ENCODE data around the gene CRY2.

The CRY2 gene

DNA sequence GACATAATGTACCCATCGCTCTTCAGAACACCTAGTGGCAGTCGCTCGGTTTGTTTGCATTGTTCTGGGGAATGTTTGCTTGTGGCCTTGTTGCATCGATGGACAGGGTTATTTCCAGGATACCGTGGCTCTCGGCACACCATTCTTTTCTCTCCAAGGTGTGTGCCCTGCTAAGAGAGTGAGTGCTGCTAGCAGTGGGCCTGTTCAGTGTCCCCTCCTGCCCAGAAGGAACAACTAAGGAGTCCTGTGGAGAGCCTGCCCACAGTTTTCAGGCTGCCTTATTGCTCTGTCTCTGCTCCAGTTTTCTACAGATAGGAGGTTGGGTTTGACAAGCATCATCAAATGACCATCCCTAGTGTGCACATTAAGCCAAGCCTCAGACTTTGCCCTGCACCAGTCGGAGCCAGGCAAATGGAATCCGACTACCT, 1.4 kb downstream of the CRY2 start:
- no peak for DNase-seq

- no peak for DNase-seq
Measured at GRCh38 chr11:45850446-45850845, 3.2 kb downstream of the CRY2 start.

DNA sequence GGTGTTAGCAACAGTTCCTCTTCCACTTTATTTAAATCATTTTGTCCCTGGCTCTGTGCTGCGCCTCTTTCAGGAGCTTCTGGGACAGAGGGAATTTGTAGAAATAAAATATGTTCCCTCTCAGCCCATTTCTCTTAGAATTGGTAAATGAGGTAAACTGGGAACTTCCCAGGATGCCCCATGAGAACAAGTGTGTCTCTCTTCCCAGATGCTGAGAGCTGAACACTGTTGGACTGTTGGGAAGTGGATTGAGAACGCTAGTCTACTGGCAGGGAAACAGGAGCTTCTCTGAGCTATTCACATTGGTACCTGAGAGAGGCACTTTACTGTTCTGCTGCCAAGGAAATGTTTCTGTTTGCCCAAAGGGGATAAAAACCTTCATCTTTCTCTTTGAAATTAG, 4.0 kb downstream of the CRY2 start:
- no peak for DNase-seq

GRCh38 chr11:45852018-45852711, 4.9 kb downstream of the CRY2 start:
- DNase-seq, result no peak

- no peak for DNase-seq
Measured at GRCh38 chr11:45852712-45853101, 5.4 kb downstream of the CRY2 start.

DNA sequence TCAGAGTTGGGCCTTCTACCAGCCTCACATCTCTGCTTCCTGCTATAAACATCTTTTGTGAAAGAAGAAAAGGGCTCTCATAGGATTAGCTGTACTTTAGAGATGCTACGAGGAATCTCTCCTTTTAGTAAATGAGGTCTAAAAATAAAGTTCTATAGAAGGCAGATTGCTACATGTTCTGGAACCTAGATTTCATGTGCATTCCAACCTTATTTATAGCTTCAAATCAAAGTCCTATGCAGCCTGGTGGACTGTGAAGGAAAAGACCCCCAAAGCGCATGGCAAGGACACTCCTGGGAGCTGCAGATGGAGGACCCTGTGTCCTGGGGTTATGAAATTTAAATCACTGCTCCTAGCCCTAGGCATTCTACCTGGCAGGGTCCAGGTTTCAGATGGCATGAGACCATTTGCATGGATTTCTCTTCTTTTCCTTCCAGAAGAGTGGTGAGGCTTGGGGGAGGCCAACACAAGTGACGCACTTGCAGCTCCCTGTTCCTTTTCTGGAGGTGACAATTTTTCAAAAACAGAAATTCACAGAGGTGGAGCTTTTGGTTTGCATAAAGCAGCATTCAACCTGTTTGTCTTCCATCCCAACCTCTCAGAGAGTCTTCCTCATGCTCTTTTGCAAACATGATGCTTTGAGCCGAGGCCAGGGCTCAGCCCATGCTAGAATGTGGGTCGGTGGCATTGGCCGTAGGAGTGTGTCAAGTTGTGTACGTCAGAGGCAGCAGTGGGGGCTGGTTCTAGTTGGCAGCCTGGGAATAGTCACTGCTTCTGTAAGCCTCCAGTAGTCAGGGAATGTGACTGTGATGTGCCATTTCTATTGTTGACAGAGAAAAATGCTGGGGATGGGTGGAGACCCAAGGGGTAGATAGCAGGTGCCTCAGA, 6.3 kb downstream of the CRY2 start:
- DNase-seq, result no peak

- DNase-seq, result no peak
Measured at GRCh38 chr11:45855308-45855707, 8.0 kb downstream of the CRY2 start.

GRCh38 chr11:45856044-45856468, 8.8 kb downstream of the CRY2 start:
- no peak for DNase-seq

DNA sequence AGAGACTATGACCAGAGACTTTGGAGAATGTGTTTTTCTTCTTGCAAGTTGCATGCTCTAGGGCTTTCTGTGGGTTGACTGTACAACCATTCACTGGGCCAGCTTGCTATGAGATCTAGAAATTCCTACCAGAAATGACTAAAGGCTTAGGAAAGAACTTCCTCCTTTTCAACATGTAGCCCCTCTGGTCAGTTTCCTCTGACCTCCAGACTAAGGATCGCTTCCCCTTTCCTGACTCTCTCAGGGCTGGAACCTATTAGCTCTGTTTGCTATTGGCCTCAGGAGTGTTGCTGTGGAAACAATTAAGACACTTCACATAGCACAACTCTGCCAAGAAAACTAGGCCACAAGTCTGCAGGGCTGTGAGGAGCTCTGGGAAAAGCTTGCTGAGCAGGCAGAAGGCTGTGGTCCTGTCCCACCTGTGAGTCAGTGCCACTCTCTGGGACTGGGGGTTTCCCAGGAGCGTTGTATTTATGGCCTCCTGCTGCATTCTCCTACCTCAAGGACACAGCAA, 10.7 kb downstream of the CRY2 start:
- DNase-seq, result no peak

DNA sequence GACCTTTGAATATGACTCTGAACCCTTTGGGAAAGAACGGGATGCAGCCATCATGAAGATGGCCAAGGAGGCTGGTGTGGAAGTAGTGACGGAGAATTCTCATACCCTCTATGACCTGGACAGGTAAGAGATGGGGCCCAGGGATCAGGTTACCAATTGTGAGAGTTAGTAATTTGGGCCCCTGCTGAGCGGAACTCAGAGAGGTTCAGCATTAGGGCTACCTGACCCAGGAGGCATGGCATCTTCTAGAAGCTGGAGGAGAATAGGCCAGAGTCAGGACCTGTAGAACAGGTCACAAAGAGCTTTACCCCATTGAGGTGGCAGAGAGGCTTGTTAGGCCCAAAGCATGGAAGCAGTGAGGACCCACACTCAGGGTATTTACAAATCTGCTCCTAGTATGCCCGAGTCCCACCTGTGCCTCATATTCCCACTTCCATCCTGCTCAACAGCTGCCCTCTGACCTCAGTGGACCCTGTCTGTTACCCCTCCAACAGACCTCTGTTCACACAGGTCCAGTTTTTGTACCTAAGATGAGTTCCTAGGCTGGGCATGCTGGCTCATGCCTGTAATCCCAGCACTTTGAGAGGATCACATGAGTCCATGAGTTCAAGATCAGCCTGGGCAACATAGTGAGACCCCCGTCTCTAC, 11.6 kb downstream of the CRY2 start:
- DNase-seq, result no peak

GRCh38 chr11:45859661-45860140, 12.4 kb downstream of the CRY2 start:
- no peak for DNase-seq

DNA sequence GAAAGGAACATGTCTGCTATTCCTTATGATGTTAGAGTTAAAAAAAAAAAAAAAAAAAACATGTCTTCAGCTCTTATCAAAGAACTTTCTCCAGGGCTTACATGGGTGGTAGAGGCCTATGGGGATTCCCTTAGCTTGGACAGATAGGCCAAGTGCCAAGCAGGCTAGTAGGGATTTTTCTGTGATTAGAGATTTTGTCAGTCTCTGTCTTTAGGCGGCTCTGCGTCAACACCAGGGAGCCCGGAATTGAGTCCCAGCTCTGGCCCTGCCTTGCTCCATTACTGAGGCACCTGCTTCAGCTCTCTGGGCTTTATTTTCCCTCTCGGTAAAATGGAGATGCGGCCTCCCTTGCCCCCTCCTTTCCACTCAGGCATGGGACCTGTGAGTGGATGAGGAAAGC, 13.1 kb downstream of the CRY2 start:
- DNase-seq, result no peak

DNA sequence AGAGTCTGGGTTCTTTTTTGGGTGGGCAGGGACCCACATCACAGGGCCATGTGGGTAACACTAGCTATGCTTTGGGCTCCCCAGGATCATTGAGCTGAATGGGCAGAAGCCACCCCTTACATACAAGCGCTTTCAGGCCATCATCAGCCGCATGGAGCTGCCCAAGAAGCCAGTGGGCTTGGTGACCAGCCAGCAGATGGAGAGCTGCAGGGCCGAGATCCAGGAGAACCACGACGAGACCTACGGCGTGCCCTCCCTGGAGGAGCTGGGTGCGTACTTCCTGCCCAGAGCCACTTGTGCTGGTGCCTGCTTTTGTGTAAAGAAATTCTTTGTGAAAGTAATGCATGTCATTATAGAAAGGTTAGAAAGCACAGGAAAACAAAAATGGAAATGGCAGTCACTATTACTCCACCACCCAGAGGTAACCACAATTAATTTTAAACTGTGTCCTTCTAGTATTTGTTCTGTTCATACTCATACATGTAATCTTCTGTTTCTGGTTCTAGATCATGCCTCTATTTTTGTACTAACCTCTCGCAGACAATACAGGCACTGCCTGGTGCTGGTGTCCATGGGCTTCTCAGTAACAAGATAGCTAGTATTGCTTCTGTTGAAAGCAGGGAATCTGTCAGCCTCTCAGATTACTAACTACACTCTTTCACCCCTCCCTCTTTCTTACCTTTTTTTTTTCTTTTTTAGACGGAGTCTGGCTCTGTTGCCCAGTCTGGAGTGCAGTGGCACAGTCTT, 13.7 kb downstream of the CRY2 start:
- DNase-seq, result no peak

GRCh38 chr11:45864041-45864440, 16.8 kb downstream of the CRY2 start:
- DNase-seq, result no peak

GRCh38 chr11:45869551-45869950, 22.3 kb downstream of the CRY2 start:
- no peak for DNase-seq

DNA sequence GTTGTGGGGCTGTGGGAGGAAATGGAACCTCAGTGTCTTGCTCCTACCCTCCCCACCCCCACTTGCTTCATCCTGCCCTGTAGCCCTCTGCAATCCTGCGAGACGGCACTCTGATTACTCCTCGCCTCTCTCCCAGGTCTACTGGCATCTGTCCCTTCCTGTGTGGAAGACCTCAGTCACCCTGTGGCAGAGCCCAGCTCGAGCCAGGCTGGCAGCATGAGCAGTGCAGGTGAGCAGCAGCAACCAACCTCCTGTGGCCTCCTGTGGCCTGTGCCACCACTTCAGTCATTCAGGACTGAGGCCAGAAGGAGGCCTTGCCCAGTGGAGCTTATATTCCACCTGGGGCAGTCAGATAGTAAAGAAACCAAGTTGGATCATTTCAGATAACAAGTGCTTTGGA, 23.4 kb downstream of the CRY2 start:
- no peak for DNase-seq

DNA sequence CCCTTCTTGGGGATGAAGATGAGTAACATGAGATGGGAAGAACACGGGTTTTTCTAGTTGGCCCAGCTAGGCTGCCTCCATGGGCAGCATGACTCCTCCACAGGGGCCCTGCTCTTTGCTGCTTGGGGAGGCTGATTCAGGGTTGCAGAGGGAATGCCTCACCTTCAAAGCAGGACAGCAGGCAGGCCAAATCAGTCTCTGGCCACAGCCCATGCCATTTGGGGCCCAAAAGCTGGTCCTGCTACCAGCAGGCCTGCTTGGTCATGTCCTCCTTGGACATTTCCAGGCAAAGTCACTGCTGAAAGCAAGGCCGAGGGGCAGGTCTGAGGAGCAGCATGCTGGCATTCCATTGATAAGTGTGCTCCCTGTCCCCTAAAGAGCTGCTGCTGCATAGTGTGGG, 24.4 kb downstream of the CRY2 start:
- no peak for DNase-seq

GRCh38 chr11:45872651-45873356, 25.5 kb downstream of the CRY2 start:
- DNase-seq, result no peak

- DNase-seq, result no peak
Measured at GRCh38 chr11:45876401-45876800, 29.1 kb downstream of the CRY2 start.

GRCh38 chr11:45877221-45877620, 29.9 kb downstream of the CRY2 start:
- DNase-seq, result no peak

DNA sequence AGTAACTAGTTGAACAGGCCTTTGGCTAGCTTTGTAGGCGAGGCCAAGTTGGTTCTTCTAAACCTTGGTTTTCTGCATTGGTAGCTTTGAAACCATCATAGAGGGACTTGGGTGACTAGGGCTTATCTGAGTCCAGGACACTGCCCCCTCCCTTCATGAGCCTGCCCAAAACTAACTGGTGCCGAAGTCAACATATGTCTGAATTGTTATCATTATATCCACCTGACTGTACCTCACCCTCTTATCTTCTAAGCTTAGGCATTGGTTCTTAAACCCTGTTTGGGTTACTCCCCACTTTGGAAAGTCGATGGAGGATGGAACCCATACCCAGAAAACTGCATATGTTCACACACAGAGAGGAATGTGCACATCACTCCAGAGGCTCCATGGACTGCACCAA, 30.6 kb downstream of the CRY2 start:
- no peak for DNase-seq

Data from activated CD4-positive, alpha-beta T cell treated with anti-CD3 and anti-CD28 coated beads for 1 hour (primary cell).